HL-60/S4 treated with phorbol 12-myristate 13-acetate at 8.2 ng/mL for 4 days and 3 days (cell line): ENCODE results near the gene C4orf17.

Experiments used
- in situ Hi-C: fragments of 300-500 bp; cut with MboI; formaldehyde crosslinking; loops from 2 replicates; pipeline ENCODE4 v1.15.0; 2022; ENCODE audit warnings: low sequenced_read_pairs

Gene C4orf17

DNA sequence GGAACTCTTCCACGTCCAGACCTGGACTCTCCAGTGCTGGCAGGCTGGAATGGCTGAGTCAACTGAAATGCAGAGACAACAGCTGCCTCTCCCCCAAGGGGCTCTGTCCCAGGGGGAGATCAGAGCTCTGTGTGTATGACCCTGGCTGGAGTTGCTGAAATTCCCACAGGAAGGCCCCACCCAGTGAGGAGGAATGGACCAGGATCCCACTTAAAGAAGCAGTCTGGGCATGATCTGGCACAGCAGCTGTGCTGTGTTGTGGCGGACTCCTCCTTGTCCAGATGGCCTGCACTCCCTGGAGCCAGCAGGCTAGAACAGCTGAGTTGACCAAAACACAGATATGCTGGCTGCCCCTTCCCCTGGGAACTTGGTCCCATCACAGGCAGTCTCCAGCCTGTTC is 25.4 kb downstream of the C4orf17 start:
- in situ Hi-C loops: no loop called here

DNA sequence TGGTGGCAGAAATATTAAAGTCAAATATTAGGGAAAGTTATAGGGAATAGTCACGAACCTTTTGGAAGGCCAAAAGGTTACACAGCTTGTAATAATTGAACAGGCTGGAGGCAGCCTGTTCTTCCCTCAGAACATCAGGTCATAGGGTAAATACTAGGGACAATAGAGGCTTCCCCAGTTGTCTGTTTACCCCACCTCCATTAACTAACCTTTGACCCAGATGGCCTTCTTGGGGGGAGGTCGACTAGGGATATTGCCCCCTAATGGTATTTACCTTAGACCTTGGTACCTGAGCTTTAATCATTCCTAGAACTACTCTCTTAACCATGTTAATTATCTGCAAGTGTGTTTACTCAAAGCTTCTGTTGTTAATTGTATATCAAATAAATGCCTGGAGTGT is 26.0 kb downstream of the C4orf17 start:
- in situ Hi-C loops: no loop called here

DNA sequence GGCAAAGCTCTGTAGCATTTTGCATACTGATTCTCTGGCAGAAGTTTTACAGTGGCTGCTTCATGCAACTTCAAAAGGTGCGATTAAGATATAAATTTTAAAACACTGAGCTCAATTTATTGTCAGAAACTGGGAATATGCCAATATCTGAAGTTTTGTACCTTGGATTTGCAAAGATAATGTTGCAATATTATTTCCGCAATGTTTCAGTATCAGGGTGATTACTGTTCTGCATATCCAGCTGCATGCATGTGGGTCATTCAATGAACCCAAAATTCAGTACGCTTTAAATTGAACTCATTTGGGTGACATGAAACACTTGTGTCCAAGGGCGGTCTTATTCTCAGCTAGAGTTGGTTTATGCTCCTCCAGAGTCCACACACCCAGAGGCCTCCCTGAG is 26.9 kb downstream of the C4orf17 start:
- in situ Hi-C loops: no loop called here

DNA sequence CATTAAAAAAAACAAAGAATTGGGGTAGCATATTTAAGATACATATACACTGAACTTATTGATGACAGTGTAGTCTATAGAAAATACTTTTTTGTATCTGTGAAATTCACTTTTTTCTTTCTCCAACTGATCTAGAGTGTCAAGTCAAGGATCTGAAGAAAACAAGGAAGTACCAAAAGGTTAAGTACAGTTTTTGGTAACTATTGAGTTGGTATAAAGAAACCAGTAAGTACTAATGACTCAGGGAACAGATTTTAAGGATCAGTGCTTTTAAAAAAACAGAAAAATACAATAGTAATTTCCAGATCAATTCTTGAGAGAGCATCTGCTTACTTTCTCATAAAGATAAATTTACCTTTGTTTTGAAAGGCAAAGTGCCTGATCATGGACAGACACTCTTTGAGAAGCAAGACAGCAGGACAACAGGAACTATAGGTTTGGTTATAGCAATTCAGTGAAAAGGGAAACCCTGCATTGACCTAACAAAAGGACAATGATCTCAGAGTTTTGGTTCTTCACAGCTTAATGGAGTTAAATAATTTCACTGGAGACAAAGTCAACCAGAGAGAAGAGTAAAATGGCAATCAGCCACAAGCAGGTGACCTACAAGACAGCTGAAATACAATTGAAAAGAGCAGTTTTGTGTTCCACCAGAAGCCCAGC is 29.6 kb downstream of the C4orf17 start:
- in situ Hi-C loops: no loop called here

DNA sequence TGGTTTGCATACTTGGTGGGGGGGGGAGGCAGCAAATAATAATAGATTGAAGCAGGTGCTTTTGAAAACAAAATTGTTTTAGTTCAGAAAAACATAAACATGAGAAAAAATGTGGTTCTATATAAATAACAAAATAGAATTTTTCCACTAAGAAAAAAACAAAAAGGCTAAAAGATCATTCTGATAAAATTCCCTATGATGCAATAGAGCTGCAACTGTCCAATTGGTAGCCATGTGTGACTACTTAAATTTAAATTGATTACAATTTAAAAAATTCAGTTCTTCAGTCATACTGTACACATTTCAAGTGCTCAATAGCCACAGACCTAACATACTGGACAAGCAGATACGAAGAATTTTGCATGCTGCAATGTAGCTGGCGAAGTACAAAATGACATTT is 42.1 kb downstream of the C4orf17 start:
- in situ Hi-C loops: loop anchor here (25.0 kb wide), 1 partner anchor 259 kb away; the partner anchor contains the start of gene DAPP1

DNA sequence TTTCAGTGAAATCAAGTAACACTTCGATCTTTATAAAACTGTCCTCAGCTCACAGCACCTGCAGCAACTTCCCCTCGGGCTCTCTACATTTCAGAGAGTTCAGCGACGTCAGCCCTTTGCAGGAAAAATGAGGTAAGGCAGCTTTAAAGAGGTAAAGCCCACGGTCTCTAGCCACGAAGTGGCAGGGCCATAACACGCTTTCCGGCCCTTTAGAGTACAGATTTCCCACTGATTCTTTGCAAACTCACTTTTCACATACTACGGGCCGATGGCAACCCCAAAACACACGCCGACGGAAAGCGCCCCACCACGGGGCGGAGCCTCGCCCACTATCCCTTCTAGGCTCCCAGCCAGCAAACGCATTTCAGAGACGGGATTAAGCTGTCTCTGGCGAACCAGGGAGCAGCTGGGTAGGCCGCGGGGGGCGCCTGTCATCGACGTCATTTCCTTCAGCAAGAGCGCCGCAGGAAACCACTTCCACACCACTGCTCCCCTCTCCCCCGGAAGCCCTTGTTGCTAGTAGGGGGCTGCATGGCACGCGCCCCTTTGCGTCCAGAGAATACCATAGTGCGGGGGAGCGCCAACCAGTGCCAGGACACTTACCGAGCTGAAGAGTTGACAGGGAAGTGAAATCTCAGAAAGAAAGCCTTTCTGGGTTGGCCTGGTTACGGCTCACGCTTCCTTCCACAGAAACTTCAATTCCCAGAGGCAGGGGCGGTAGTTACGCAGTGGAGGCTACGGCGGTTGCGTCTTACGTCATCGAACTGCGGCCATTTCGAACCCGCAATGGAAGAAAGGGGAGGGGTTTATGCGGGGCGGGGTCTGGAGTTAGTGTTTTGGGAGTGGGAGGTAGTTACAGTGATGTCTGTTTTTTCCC is 52.7 kb downstream of the C4orf17 start, which contains the start of gene TRMT10A:
TRMT10A (minus strand) TSS at position 730 of the 877 bp plus-strand sequence. CDS start 4,701 bp downstream, outside the sequence.
- in situ Hi-C loops: loop anchor here (25.0 kb wide), 1 partner anchor 249 kb away; the partner anchor contains the start of gene DAPP1

DNA sequence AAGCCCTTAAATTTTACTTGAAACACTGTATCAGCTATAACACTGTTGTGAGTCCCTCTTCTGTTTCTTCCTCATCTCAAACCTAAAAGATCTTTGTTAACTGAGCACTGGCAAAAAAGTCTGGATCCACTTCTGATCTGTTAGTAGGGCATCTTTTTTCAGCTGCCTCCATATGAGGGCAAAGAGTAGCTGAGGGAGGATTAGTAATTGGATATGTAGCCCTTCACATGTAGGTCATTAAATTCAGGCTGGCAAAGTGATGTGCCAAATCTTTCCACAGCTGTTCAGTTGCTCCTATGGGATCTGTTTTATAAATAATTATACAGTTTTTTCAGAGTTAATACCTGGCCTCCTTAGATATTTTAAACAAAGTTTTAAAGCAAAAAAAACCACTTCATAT is 54.1 kb downstream of the C4orf17 start:
- in situ Hi-C loops: loop anchor here (25.0 kb wide), 1 partner anchor 247 kb away; the partner anchor contains the start of gene DAPP1

DNA sequence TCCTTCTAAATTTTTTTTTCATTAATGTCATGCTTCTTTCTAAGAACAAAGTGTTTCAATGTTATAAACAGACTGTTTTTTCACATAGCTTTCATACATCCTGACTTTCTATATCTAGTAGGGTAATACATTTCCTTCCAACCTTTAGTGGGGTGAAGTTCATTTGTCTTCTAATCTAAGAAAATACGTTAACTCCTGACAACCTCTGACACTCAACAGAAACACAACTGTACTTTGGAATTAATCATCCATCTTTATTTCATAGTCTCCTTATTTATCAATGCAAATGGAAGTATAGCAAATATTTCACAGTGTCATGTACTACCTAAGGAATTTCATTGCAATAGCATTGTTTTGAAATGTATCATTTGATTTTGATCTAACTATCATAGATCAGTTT is 61.1 kb downstream of the C4orf17 start:
- in situ Hi-C loops: loop anchor here (25.0 kb wide), 1 partner anchor 240 kb away; the partner anchor contains the start of gene DAPP1

DNA sequence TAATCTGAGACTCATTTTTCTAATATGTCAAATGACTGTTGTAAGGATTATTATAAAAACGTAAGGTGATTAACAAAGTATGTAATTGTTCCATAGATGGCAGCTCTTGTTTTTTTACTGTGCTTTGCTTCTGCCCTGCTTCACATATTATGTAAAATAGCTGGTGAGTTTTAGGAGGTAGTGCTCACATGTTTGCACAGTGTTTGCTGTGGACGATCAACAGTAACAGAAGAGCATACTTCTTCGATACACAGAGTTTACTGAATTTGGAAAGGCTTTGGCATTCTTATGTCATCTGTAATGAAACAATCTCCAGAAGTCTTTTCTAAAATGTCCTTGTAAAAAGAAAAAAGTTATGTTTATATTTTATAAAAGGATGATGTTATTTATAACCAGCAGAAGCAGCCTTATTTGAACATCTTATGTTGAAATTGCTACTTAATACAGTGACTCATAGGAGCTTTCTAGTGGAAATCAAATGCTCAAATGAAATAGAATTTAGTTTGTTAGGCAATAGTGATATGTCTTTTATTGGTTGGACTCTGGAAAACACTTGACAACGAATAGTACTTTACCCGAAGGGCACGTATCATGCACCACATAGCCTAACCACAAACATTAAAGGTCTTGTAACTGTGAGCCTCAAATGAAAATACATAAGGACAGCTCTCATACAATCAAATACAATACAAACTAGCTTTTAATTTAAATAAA is 61.9 kb downstream of the C4orf17 start:
- in situ Hi-C loops: loop anchor here (25.0 kb wide), 1 partner anchor 240 kb away; the partner anchor contains the start of gene DAPP1

DNA sequence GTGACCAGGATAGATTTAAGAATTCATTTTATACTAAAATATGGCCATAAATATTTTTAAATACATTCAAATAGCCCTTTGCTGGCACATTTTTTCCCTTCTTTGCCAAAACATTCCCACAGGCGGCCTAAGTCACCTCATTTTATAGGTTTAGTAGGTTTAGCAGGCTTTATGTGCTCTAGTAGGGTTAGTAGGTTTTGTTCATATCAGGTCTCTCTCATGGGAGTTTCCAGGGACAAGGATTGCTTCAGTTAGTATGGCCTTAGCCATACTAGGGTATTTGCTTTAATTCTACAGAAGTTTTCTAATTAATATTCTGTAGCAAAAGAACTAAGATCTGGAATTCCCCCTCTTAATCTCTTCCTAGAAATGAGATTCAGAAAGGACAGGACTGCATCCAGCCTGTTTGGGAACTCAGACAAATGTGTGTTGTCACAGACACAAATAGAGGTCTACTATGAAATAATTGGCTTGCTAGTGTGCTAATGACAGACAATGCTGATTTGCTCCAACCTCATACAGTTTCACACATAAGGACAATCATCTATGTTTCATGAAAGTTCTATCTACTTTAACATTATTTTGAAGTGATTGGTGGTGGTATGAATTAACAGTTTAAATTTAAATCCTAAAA is 63.0 kb downstream of the C4orf17 start:
- in situ Hi-C loops: loop anchor here (25.0 kb wide), 1 partner anchor 238 kb away; the partner anchor contains the start of gene DAPP1

DNA sequence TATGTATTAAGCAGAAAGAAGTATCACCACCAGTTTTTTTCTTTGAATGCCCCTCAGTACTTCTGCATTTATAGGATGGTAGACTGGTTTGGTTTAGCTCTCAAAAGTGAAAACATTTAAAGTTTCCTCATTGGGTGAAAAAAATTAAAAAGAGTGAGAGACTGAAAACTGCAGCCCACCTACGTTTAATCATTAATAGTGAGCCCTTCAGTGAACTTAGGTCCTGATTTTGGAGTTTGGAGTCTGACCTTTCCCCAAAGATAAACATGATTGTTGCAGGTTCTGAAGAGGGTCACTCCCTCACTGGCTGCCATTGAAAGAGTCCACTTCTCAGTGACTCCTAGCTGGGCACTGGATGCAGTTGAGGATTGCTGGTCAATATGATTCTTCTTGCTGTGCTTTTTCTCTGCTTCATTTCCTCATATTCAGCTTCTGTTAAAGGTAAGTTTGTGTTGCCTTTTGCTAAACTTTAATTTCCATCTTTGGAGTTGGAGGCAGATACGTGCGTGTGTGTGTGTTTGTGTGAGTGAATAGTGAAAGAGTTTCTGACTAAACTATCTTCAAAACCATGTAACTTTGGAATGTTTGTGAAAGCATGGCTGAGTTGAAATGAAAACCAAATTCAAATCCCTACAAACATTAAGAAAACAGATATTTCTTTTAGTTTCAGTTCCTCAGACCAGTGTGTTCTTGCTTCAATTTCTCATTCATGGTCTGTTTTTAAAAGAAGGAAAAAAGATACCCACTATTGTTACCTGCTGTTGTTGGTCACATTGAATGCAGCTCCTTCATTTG is 63.9 kb downstream of the C4orf17 start, which contains the start of gene MTTP:
MTTP (plus strand) TSS at position 295 of the 795 bp plus-strand sequence; CDS start at position 381, 86 bp downstream.
- in situ Hi-C loops: loop anchor here (25.0 kb wide), 1 partner anchor 238 kb away; the partner anchor contains the start of gene DAPP1

DNA sequence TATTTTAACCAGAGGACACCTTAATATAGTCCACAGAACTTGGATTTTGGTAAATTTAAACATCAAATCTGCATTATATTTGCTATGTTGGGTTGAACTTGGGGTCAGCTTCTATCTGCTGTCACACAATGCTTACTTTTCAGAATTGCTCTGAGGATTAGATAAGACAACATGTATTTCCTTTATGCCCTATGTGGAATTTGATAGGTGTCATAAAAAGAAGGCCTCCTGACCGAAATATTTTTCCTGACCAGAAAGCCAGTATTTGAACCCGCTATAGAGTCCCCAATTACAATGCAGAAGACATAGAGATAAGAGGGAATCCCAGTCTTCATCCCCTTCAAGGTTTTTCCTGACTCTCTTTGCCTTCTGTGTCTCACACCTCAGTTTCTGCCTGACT is 67.9 kb downstream of the C4orf17 start:
- in situ Hi-C loops: no loop called here

DNA sequence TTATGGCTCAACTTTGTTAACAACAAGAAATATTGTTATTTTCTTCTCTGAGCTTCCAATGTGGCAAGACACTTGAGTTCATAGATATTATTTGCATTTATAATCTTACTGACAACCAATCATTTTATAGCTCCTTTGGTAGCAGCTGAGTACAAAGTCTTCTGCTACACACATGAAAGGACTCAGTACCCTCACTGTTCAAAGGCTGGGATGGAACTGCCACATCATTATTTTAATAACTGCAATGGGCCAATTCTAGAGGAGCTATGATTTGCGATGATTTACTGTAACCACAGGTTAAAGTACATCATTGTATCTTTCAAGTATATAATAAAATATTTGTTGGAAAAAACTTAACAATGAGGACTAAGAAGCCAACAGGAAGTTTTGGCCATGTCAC is 74.7 kb downstream of the C4orf17 start:
- in situ Hi-C loops: no loop called here

DNA sequence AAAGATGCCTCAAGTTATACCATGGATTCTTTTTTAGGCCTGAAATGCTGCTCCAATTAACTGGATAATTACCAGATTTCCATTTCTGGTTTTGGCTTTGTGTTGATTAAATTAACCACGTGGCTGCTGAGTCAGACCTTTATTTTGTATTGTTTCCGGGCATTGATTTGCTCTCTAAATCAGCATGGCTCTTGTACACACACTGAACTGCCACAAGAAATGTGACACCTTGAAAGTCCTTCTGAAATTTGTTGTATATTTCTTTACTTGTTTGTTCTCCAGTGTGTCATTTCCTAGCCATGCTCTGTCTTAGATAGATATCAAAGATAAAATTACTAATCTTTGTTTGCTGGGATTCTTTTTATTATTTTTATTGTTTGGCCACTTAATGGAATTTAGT is 75.5 kb downstream of the C4orf17 start:
- in situ Hi-C loops: no loop called here

DNA sequence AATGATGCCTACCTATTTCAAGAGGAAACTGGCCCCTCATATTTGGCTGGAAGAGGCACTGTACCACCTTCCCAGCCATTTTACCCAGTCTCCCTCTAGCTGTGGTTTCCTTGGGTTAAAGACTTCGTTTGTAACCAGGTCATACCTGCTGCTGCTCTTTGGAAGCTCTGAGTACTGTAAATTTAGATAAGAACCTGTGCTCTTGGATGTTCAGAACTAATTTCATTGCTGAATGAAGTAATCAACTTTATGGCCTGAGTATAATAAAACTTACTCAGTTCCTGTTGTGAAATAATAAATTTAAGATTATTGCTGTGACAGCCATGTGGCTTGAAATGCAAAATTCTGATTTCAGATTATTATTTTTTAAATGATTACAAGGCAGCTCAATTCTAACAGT is 76.0 kb downstream of the C4orf17 start:
- in situ Hi-C loops: no loop called here

DNA sequence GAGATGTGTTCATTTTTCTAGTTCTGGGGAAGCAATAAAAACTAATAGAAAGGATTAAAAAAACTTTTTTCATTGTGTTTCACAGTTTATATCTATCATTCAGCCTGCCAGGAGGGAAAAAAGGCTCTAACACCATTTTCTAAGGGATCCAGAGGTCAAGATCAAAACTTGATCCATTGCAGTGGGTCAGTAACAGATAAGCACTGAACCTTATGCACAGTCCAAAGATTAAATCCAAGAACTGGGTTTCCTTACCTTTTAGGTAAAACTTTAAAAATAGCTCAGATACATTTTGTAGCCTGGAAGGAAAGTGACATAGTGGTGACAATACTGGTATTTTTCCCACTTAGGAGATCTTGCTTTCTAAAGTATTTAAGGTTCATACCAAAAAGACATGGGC is 76.5 kb downstream of the C4orf17 start:
- in situ Hi-C loops: no loop called here

DNA sequence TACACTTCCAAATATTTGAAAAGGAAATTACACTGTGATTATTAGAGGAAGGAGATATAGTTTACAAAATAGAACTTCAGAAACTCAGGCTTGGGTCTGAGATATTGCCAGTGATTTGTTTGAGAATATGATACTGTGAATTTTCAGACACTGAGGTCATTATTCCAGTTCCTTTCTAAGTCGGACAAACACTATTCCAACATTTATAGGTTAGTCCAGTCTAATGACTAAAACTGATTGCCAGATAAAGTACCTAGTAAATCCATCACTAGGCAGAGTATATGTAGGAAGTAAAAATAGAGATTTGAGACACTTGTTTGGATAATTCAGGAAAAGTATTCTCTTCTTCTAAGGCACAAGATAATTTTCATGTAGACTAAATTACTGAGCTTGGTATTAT is 77.0 kb downstream of the C4orf17 start:
- in situ Hi-C loops: no loop called here

DNA sequence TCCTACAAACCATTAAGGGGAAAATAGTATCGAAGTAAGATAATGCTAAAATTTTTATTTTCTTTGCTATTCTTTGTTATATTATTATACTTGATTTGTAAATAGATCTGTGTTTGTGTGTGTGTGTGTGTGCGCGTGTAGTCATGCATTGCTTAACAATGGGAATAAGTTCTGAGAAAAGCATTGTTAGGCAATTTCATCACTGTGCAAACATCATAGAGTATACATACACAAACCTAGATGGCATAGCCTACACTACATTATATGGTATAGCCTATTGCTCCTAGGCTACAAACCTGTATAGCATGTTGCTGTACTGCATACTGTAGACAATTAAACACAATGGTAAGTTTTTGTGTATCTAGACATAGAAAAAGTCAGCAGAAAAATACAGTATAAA is 80.9 kb downstream of the C4orf17 start:
- in situ Hi-C loops: no loop called here
